GM18499 (cell line): Measurements from ENCODE around the gene SNX8.
A peak's percentile ranks its signal among the peaks of the same experiment; 100 is the strongest.
"Not testable (repeated sequence)": the region's sequence is repeated elsewhere in the genome, so short reads cannot be mapped to it uniquely, and the experiment has no call there.

Experiments
- ATAC-seq: cut with Tn5 transposase; IDR thresholded peaks from one replicate; pipeline ENCODE4 v1.9.1; 2021; ENCODE audit warnings: moderate number of reproducible peaks; ENCODE audit not compliant: insufficient read depth, unreplicated experiment

SNX8 gene, protein sequence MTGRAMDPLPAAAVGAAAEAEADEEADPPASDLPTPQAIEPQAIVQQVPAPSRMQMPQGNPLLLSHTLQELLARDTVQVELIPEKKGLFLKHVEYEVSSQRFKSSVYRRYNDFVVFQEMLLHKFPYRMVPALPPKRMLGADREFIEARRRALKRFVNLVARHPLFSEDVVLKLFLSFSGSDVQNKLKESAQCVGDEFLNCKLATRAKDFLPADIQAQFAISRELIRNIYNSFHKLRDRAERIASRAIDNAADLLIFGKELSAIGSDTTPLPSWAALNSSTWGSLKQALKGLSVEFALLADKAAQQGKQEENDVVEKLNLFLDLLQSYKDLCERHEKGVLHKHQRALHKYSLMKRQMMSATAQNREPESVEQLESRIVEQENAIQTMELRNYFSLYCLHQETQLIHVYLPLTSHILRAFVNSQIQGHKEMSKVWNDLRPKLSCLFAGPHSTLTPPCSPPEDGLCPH

GRCh38 chr7:2314209-2314955 is at the start of gene SNX8:
Gene SNX8, minus strand, starts transcription at chr7:2314441. Its CDS starts 20 bp downstream, at chr7:2314421.
- ATAC-seq: no peak

- ATAC-seq: no peak
Measured at GRCh38 chr7:2362385-2363088, 48.3 kb upstream of the SNX8 start.

GRCh38 chr7:2360796-2361195 is 46.6 kb upstream of the SNX8 start:
- ATAC-seq: no peak

DNA sequence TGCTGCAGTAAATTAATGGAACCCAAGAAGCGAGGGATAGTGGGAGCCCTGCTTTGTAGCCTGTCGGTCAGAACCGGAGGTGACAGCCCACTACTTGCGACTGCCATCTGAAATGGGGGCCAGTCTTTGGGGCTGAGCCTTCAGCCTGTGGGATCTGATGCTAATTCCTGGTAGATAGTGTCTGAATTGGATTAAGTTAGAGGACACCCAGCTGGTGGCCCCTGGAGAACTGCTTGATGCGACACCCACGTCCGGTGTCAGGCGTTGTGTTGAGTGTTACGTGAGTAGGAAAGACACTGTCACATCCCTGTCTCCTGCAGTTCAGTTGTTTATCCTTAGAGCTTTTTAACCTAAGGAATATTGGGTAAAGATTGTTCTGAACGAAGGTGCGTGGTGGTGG is 45.4 kb upstream of the SNX8 start:
- no peak for ATAC-seq

DNA sequence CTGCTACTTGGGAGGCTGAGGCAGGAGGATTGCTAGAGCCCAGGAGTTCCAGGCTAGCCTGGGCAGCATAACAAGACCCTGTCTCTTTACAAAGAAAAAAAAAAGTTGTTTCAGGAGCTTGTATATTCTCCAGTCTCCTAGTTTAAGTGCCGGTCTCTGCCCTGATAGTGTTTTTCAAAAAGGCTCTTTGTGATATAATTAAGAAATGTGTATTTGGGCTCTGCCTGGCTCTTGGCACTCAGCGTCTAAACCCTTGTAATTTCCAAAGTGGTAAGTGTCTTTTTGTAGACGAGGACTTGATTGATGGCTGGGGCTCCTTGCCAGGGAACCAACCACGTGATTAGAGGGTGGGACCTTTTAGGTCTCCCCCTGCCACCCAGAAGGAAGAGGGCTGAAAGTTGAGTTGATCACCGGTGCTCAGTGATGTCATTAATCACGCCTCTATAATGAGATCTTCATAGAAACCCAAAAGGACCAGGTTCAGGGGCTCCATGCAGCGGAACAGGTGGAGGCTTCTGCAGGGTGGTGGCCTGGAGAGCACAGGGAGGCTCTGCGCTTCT is 44.8 kb upstream of the SNX8 start:
- ATAC-seq: no peak

DNA sequence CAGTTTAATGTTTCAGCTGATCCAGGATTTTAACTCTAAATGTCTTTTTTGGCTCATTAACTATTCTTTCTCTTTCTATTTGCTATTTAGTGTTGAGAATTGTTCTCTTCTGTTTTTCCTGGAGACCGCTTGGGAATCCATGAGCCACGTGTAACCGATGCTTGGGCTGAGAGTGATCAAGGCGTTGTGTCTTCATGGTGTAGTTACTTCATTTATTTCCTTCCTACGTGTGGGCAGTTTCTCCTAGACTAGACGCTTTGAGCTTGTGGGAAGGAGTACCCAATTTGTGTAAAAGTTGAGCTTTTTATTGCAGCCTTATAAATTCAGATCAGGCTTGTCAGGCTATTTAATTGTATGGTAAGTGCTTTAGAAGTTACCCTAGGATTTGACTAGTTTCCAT is 43.3 kb upstream of the SNX8 start:
- ATAC-seq: no peak

DNA sequence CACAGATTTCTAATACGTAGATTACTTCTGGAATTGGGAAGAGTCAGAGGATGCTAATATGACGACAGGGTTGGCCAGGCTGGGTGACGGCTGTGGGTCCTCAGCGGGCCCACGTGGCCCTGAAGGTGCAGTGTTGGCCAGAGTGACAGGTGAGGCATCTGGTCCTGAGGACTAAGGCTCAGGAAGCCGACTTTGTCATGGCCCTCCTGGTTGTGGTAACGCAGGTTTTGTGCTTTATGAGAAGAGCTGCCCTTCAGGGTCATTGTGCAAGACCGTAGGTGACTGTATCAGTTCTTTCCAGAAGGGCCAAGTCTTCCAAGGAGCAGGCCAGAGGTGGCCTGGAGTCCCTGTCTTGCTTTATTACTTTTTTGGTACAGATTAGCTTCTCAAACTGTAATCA is 42.9 kb upstream of the SNX8 start:
- ATAC-seq: no peak

GRCh38 chr7:2355705-2356008 is 41.4 kb upstream of the SNX8 start:
- ATAC-seq: no peak

- no peak for ATAC-seq
Measured at GRCh38 chr7:2354939-2355704, 40.9 kb upstream of the SNX8 start.

DNA sequence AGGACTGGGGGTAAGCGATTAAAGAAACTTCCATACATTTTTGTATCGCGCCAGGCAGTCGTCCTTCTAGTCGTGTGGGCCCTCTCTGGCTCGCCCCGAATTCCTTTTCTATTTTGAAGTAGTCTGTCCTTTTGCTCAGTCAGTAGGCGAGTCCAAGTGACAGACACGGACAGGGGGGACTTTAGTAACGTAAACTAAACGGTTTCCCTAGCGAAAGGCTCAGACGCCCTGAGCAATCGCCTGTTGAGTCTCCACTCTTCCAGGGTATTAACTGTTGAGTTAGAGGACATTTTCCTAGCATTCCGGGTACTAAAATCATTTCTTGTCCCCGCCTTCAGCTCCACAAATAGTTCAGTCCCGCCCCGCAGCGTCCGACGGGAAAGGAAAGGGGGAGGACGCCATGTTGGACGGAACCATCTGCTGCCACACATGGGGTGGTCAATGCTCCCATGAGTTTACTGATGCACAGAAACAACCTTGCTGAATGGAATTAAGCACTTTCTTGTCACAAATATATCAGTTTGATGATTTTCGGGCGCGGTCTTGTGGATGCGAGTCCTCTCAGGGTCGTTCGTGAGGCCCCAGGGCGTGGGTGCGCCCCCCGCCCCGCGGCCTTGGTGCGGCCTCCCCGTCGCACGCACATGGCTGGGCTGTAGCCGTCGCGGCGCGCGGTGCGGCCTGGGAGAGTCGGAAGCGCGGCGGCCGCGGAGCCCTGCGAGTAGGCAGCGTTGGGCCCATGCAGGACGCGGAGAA is 40.1 kb upstream of the SNX8 start, which contains the start of gene EIF3B:
Gene EIF3B, plus strand, starts transcription at position 642 of the 753 bp plus-strand sequence. Its CDS starts 95 bp downstream, at position 737.
- peak; percentile 53 for ATAC-seq

GRCh38 chr7:2353936-2354185 is 39.6 kb upstream of the SNX8 start:
- peak; percentile 32 for ATAC-seq

DNA sequence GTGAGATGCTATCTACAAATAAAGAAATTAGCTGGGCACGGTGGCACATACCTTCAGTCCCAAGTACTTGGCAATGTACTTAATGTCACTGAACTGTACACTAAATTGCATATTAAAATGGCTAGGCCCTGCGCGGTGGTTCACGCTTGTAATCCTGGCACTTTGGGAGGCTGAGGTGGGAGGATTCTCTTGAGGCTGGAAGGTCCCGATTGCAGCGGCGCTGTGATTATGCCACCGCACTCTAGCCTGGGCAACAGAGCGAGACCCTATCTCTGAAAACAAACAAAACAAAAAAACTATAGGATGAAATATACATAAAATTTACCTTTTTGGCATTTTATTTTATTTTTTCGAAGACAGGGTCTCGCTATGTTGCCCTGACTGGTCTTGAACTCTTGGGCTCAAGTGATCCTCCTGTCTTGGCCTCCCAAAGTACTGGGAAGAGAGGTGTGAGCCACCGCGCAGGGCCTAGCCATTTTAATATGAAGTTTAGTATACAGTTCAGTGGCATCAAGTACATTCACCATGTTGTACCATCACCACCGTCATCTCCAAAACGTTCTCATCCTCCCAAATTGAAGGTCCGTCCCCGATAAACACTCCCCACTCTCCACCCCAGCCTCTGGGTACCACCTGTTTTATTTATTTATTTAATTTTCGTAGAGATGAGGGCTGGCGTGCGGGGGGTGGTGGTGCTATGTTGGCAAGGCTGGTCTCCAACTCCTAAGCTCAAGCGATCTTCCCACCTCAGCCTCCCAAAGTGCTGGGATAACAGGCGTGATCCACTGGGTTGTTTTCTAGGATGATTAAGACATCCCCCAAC is 39.1 kb upstream of the SNX8 start:
- no peak for ATAC-seq

DNA sequence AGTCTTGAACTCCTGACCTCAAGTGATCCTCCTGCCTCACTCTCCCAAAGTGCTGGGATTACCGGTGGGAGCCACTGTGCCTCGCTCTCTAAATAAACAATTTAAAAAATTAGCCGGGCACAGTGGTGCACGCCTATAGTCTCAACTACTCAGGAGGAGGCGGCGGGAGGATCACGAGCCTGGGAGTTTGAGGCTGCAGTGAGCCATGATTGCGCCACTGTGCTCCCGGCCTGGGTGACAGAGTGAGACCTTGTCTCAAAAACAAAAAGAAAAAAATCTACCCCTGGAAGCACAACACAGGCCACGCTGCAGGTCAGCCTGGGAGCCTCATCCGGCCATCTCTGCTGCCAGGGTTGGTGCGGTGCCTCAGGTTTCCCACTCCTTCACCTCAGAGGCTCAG is 36.6 kb upstream of the SNX8 start:
- ATAC-seq: no peak

DNA sequence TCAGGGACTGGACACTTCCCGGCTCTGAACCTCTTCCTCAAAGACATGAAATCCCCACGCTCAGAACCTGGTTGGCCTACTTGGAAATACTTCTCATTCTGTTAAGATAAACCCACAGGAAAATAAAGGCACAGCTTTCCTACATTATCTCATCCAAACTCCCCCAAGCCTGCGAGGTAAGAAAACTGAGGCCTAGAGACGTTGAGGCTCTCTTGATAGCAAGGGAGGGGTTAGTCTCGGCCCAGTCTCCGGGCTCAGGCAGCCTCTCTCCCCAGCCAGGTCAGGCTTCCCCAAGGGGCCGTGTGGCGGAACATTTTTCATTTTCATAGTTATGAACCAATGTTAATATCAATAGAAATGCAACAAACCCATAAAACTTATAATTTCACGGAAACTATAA is 35.8 kb upstream of the SNX8 start:
- no peak for ATAC-seq

DNA sequence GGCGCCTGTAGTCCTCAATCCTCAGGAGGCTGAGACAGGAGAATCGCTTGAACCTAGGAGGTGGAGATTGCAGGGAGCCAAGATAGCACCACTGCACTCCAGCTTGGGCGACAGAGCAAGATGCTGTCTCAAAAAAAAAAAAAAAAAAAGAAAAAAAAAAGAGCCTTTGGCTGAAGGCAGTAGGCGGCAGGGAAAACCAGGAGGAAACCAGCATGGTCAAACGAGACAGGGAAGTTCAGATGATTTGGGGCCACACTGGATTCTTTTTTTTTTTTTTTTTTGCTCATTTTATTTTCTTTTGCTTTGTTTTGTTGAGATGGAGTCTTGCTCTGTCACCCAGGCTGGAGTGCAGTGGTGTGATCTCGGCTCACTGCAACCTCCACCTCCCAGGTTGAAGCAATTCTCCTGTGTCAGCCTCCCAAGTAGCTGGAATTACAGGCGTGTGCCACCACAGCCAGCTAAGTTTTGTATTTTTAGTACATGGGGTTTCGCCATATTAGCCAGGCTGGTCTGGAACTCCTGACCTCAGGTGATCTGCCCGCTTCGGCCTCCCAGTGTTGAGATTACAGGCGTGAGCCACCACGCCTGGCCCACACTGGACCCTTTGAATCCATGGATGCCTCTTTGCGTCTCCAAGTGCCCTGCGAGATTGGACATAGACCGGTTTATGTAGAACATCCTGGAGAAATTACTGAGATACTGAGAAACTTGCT is 33.3 kb upstream of the SNX8 start:
- ATAC-seq: not testable (repeated sequence)

DNA sequence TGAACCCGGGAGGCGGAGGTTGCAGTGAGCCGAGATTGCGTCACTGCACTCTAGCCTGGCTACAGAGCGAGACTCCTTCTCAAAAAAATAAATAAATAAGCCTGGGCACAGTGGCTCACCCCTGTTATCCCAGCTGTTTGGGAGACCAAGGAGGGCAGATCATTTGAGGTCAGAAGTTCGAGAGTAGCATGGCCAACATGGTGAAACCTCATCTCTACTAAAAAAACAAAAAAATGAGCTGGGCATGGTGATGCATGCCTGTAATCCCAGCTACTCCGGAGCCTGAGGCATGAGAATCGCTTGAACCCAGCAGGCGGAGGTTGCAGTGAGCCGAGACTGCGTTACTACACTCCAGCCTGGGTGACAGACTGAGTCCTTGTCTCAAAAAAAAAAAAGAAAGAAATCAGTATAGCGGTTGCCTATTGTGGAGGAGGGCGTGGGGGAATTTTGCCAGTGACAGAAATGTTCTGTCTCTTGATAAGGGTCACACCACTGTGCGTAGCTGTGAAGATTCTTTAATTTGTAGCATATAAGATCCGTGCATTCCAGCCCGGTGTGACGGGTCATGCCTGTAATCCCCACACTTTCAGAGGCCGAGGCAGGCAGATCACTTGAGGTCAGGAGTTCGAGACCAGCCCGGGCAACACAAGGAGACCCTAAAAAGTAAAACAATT is 22.5 kb upstream of the SNX8 start:
- ATAC-seq: no peak

GRCh38 chr7:2332606-2333231 is 18.5 kb upstream of the SNX8 start:
- ATAC-seq: not testable (repeated sequence)
